NT2/D1 (cell line): ENCODE data around the gene FOXP1.

Experiments used
- YY1 ChIP-seq: IDR thresholded peaks from 2 replicates; pipeline ENCODE4 v1.6.1; 2011; ENCODE audit not compliant: insufficient read length, insufficient read depth
- ZNF274 ChIP-seq: IDR thresholded peaks from 2 replicates; pipeline ENCODE4 v1.6.1; 2011; ENCODE audit warnings: mild to moderate bottlenecking, low read depth, low read length

DNA sequence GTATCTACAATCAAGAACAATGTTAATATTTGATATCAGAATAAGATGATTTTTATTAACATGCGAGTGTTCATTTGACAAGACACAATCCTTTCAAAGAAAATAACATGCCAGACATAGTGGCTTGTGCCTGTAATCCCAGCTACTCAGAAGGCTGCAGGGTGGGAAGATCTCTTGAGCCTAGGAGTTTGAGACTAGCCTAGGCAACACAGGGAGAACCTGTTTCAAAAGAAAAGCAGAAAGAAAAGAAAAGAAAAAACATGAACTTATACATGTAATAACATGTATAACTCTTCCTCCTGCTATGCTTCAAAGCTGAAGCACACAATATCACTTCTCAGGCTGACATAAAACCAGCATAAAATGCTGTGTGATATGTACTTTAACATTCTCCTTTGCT is 253.7 kb downstream of the FOXP1 start:
- TF ChIP-seq ZNF274 (no peak), YY1 (no peak)
